NCI-H1048 (cell line): Measurements from ENCODE around the gene SUSD4.

ENCODE experiments used
- DNase-seq: peaks from one replicate; lab custom pipeline; 2025; lab: John Stamatoyannopoulos, UW

Gene SUSD4

GRCh38 chr1:223329664-223330415 is 34.1 kb downstream of the SUSD4 start:
- DNase-seq = no peak

- DNase-seq = no peak
Measured at GRCh38 chr1:223329252-223329651, 34.7 kb downstream of the SUSD4 start.

DNA sequence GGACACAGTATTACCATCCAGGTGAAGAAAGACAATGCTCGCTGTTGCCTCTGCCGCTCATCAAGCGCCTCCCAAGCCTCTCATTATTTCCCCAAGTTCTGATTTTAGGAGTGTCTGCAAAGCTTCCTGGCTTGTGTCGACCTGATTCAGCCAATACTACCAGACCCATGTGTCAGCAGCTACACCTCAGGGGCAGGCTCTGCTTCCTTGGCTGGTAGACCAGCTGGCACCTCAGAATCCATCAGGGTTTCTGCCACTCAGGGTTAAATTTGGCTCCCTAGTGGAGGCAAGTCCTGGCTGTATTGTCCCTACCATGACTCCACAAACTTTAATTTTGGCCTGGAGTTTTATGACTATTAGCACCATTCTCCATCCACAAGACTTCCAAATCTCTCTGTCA is 35.4 kb downstream of the SUSD4 start:
- no peak for DNase-seq

DNA sequence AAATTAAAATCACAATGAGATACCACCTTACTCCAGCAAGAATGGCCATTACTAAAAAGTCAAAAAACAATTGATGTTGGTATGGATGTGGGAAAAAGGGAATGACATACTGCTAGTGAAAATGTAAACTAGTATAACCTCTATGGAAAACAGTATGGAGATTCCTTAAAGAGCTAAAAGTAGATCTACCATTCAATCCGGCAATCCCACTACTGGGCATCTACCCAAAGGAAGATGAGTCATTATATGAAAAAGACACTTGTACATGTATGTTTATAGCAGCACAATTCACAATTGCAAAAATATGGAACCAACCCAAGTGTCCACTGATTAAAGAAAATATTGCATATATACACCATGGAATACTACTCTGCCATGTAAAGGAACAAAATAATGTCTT is 37.2 kb downstream of the SUSD4 start:
- DNase-seq = no peak

DNA sequence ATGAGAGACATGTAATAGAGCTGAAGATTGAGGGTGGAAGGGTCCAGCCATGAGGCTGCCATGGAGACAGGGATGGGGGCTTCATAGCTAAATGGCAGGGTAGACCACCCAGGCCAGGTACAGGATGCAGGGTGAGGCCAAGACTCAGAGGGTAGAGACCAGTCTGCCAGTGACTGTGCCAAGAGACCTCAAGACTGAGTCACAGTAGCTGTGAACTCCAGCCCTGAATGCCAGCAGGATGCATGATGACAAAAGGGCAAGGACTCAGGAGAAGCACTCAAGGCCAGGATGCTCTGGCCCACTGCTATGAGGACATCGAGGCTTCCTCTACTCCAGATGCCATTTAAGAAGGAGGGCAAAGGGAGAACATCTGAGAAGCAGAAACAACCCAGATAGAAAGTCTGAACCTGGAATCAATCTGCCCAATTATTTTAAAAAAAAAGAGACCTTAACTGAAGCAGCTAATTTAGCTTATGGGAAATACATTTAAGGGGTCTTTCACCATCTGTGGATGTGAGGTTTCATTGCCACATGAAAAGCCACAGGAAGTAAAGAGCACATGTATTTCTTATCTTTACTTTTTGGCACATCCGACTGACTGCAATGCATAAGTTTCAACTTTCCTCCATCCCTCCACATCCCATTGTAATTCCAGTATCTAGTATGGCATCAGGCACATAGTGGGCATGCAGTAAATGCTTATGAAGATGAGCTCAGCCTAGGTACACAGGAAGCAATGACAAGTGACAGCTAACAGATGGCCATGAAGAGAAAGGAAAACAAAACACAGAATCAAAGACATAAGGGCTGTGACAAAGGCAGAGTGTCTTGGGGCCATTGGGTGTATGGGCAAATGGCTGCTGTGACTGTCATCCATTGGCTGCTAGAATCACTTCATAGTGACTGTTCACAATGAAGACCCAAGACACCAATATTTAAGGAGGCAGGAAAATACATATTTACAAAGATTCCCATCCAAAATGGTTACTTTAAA is 40.2 kb downstream of the SUSD4 start:
- no peak for DNase-seq

GRCh38 chr1:223322868-223323267 is 41.1 kb downstream of the SUSD4 start:
- DNase-seq = no peak

DNA sequence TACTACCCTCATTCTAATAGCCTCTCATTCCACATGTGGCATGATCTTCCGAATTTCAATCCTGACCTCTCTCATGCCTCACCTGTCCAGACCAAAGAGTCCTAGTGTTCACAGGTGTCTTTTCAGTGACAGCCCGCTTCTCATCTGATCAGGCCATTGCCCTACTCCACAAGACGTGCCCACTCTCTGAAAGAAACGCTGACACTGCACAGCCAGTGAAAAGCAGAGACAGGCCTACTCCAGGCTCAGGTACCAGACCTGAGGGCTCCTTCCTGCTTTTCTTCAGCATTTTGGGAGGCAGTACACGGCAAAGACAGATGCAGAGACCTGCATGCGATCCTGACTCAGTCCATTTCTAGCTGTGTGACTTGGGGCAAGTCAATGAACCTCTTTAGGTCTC is 43.0 kb downstream of the SUSD4 start:
- no peak for DNase-seq

DNA sequence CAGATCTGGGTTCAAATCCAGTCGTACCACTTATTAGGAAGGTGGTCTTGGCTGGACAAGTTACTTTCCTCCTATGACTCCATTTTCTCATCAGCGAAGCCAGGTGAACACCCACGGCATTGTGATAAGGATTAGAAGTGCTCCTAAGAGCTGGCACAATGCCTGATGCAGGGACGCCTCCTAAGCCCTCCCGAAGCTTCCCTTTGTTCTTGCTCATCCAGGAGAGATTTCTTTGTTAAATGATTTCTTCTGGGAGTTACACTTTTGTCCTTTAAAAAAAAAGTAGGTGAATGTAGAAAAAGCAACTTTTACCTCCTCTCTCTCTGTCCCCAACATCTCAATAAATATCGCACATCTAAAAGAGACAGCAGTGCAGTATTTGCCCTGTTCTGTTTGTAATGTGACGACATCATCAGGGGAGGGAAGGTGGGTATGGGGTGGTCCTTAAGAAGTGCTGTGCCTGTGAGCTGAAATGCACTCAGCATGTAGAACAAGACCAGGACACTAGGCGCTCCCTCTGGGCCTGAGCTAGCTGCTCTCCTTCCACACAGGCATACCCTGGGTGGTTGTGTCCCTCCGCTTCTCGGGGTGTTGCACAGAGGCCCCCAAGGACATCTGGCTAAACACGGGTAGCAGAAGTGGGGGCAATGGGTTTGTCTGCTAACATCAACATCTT is 43.9 kb downstream of the SUSD4 start:
- no peak for DNase-seq

DNA sequence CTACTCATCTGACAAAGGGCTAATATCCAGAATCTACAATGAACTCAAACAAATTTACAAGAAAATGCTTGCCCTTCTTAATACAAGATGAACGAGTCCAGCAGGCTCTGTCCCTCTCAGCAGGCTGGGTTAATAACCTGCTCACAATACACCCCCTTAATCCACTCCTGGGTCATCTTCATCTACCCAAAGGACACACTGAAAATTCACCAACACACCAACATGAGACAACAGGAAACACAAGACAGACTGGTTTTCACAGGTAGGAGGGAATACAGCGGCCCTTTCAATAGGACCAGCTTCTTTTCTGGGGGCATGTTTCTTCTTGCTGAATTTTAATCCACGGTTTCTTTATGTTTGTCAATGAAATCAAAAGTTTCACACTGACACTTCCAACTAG is 44.6 kb downstream of the SUSD4 start:
- no peak for DNase-seq

DNA sequence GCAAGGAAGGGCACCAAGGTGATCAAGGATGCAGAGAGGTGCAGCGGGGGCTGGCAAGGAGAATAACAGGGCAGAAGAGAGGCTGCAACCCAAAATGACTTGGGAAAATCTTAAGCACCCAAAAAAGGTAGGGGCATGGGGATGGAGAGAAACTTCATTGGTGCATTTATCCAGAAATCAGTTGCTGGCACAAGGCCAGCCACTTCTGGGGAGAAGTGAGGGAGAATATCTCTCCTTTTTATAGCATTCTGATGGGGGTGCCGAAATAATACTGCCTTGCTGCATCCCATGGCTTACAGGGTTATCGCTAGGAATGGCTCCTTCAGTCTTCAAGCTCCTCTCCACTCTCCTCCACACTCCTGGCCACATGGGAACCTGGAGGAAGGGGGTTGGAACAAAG is 47.9 kb downstream of the SUSD4 start:
- no peak for DNase-seq

- DNase-seq = no peak
Measured at GRCh38 chr1:223315665-223316064, 48.3 kb downstream of the SUSD4 start.

- no peak for DNase-seq
Measured at GRCh38 chr1:223313415-223313754, 50.6 kb downstream of the SUSD4 start.

- DNase-seq = no peak
Measured at GRCh38 chr1:223312705-223313414, 51.1 kb downstream of the SUSD4 start.

GRCh38 chr1:223312273-223312672 is 51.7 kb downstream of the SUSD4 start:
- DNase-seq = no peak

DNA sequence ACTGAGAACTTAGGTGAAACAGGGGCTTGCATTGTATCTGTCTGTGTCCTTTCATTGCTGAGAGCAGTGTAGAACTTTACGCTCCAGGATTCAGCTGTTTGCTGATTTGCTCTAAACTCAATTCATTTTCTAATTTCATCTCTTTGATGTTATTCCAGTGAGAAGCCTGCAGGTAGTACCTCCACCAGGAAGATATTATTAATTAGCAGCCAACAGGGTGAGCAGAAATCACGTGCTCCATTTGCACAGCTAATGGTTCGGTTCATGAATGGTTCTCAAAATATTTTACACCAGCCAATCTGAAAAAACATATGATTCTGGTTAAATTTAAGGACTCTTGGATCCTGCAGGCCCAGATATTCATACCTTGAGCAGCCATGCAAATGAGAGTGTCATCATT is 52.1 kb downstream of the SUSD4 start:
- DNase-seq = no peak

DNA sequence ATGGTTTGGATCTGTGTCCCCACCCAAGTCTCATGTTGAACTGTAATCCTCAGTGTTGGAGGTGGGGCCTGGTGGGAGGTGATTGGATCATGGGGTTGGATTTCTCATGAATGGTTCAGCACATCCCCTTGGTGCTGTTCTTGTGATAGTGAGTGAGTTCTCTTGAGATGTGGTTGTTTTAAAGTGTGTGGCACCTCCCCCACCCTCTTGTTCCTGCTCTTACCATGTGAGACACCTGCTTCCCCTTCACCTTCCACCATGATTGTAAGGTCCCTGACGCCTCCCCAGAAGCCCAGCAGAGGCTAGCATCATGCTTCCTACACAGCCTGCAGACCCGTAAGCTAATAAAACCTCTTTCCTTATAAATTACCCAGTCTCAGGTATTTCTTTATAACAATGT is 55.8 kb downstream of the SUSD4 start:
- DNase-seq = no peak

DNA sequence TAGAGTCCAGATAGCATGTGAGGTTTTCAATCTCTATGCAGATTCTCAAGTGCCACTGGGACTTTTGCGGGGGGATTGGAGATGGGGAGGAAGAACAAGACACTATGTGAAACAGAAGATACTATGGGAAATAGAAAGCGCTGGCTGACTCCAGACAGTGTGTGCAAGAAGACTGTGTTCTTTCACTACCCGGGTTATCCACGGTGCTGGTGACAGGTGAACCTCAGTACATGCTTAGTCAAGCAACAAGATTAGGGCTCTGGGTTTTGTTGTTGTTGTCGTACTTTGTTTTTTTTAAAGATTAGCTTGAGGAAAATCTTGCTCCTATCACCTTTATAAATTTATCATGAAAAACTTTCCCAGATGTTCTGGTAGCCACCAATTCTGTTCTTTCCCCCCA is 56.4 kb downstream of the SUSD4 start:
- no peak for DNase-seq

- DNase-seq = no peak
Measured at GRCh38 chr1:223304931-223305330, 59.0 kb downstream of the SUSD4 start.

- DNase-seq = no peak
Measured at GRCh38 chr1:223301371-223301770, 62.6 kb downstream of the SUSD4 start.

DNA sequence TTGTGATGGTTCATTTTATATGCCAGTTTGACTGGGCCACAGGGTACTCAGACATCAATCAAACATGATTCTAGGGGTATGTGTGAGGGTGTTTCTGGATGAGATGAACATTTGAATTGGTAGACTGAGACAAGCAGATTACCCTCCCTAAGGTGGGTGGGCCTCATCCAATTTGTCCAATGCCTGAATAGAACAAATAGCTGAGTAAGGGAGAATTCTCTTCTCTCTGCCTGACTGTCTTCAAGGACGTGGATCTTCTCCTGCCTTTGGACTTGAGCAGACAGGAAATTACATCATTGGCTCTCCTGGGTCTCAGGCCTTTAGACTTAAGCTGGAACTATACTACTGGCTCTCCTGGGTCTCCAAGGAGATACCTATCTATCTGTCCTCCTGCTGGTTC is 64.4 kb downstream of the SUSD4 start:
- no peak for DNase-seq

DNA sequence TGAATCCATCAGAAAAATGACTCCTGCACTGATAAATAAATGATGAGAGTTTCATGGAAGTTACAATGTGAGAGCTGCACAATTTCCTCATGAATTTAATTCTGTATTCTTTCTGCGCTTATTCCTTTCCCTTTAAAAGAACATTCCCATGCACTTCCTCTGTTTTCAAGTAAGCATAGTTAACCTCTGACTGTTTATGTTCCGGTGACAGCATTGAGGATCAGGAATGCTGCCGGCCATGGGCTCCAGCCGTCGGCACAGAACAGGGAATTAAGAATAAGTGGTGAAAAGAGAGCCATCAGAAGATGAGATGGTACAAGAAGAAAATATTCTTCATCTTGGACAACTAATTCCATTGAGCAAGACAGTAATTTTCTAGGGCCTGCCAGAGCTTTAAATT is 65.3 kb downstream of the SUSD4 start:
- no peak for DNase-seq

DNA sequence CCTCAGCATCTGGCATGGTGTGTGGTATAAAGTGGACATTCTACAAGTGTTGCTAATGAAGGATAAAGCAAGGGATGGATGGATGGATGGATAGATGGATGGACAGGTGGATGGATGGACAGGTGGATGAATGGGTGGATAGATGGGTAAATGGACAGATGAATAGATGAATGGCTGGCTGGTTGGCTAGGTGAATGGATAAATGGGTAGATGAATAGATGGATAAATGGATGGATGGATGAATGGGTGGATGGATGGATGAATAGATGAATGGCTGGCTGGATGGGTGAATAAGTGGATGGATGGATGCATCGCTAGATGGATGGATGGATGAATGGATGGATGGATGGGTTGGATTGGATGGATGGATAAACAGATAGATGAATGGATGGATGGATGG is 66.2 kb downstream of the SUSD4 start:
- no peak for DNase-seq
